ENCODE results near the gene BZW1.
A peak's percentile ranks its signal among the peaks of the same experiment; 100 is the strongest.

BZW1 gene

DNA sequence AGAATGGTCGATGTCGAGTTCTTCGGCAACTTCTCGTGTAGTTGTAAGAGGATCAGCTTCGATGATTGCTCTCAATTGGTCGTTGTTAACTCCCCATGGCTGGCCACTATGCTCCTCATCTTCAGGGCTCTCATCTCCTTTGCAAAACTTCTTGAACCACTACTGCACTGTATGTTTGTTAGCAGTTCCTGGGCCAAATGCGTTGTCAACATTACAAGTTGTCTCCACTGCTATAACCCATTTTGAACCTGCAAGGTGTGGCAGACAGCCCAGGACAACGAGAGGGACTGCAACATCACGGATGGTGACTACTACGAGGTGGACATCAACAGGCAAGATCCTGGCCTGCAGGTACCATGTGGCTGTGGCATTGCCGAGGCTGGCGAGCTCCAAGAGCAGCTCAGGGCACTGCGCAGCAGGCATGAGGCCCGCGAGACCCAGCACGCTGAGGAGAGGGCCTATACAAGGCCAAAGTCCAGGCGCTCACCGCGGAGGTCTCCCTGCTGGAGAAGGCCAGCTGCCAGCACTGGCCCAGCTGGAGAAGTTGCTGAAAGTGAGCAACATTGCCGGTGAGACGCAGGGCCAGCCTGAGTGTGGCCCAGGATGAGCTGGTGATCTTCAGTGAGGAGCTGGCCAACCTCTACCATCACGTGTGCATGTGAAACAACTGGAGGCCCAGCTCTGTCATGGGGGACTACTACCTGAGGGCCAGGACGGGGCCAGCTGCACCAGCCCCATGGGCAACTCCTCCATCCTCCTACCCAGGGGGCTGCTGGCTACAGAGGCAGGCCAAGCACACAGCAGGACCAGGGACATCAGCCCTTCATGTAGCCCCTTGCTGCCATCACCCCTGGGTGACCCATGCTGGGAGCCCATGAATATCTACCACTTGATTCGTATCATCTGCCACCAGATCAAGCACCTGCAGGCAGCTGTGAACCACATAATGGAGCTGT, 32.6 kb downstream of the BZW1 start:
- no peak for DNase-seq

DNA sequence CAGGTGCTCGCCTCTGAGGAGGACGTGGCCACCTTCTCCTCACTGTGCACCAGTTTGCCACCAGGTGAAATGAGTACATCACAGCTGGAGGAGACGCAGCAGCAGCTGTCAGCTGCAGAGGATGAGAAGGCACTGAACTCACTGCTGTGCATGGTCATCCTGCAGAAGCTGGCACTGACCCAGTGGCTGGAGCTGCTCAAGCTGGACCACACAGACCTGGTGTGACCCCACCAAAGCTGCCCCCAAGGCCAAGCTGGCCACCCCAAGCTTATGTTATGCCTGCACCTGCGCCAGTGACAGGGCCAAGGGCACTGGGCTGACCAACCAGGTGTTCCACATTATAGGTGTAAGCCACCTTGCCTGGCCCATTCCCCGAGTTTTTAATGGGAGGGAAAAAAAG, 33.5 kb downstream of the BZW1 start:
- no peak for DNase-seq

DNA sequence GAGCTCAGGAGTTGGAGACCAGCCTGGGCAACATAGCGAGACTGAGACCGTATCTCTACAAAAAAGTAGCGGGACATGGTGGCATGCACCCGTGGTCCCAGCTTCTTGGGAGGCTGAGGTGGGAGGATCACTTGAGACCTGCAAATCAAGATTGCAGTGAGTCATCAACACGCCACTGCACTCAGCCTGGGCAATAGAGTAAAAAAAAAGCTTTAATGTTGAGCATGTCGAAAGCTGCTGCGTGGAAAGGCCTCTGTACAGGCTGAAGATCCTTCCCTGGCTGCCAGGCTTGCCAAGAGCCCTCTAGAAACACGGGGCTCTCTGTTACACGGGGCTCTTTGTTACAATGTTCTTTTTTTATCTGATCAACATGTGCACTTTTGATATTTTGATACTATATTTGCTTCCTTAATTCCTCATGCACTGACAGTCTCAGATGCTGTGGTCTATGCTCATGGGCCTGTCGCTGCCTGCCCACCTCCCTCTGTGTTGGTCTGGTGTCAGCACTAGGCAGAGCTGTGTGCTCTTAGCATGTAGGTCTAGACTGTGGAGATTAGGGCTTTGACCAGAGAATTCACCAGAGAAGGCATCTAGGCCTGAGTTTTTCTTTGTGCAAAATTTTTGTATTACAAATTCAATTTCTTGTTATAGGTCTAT, 34.1 kb downstream of the BZW1 start:
- DNase-seq: no peak

DNA sequence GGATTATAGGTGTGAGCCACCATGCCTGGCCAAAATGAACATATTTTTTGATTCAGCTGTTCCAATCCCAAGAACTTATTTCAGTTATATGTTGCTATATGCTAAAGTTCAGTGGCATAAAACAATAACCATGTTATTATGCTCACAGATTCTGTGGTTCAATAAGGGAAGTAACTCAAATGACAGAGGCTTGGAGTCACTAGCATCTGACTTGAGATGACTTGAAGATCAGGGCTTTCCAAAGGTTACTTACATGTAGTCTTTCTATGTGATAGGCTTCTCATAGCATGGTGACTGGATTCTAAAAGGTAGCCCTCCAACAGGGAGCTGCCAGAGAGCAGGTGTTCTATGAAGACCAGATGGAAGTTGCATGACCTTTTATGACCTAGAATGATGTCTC, 35.6 kb downstream of the BZW1 start:
- no peak for DNase-seq

DNA sequence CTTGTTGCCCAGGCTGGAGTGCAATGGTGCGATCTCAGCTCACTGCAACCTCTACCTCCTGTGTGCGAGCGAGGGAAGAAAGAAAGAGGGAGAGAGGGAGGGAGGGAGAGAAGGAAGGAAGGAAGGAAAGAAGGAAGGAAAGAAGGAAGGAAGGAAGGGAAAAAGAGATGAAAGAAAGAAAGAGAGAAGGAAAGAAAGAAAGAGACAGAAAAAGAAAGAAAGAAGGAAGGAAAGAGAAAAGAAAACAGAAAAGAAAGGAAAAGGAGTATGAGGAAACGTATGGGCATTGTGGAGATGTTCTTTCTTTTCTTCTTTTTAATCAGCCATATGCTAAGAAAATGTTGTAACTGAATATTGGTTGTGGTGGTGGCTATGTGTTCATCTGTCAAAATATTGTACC, 36.2 kb downstream of the BZW1 start:
- DNase-seq: no peak

DNA sequence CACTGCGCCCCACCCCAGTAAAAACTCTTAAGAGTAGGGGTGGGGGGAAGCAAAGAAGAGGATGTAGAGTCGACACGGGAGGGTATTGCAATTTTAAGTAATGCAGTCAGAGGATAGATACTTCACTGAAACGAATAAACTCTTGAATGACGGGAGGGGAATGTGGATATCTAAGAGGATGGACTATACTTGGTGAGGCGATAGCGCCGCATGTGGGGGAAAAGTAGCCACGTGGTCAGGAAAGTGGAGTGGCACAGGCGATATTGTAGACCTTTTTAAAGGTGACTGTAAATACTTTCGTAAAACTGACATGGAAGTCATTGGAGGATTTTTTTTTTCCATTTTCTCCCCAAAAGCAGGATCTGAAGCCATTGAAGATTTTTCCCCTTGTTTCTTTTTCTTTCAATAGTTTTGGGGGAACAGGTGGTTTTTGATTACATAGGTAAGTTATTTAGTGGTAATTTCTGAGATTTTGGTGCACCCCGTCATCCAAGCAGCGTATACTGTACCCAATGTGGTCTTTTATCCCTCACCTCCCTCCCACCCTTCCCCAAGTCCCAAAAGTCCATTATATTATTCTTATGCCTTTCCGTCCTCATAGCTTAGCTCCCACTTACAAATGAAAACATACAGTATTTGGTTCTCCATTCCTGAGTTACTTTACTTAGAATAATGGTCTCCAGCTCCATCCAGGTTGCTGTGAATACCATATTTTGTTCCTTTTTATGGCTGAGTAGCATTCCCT, 39.0 kb downstream of the BZW1 start:
- no peak for DNase-seq

DNA sequence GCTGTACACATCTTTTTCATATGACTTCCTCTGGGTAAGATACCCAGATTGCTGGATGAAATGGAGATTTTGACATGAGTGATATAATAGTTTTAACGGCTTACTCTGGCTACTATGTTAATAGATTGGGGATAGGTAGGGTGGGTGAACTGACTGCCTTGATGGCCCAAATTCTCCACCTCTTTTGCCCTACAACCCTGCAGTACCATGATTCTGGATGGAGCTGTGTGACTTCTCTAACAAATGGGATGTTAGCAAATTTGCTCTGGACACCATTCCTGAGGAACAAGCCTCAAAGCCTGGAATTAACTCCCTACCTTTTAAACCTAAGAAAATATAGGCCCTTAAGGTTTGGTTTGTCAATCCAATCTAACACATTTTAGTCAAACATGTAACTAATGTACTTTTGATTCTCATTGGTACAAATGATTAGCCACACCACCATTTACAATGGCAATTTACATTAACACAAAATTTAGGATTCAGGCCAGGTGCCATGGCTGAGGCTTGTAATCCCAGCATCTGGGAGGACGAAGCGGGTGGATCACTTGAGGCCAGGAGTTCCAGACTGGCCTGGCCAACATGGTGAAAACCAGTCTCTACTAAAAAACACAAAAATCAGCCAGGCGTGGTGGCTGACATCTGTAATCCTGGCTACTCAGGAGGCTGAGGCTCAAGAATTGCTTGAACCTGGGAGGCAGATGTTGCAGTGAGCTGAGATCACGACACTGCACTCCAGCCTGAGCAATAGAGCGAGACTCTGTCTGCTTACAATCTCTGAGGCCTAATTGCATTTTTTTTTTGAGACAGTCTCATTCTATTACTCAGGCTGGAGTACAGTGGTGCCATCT, 39.9 kb downstream of the BZW1 start:
- DNase-seq: no peak

DNA sequence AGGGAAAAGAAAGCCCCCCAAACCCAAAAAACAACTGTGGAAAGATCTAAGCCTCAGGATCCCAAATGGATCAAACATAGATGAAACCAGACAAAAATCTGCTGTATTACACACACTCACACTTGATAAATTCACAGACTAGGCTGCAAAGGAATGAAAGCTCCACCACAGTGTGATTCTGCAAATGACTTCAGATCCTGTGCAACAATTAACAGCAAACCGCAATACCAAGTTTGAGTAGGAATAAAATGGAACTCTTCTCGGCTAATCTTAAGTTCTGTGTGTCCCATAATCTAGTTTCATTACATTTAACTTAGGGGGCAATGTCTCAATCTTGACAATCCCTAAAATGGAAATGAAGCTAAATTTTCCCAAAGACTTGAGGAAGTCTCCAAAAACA, 40.9 kb downstream of the BZW1 start:
- DNase-seq: no peak

DNA sequence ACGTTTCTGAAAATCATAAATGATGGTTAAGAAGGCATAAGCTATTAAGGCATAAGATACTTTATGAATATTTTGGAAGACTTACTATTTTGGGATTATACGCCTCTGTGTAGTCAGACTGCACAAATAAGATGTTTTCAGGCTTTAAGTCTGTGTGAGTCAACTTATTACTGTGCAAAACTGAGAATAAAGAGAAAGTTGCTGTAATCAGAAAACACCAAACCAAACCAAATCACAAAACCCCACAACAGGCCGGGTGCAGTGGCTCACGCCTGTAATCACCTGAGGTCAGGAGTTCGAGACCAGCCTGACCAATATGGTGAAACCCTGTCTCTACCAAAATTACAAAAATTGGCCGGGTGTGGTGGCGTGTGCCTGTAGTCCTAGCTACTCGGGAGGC, 45.1 kb downstream of the BZW1 start:
- DNase-seq: no peak

DNA sequence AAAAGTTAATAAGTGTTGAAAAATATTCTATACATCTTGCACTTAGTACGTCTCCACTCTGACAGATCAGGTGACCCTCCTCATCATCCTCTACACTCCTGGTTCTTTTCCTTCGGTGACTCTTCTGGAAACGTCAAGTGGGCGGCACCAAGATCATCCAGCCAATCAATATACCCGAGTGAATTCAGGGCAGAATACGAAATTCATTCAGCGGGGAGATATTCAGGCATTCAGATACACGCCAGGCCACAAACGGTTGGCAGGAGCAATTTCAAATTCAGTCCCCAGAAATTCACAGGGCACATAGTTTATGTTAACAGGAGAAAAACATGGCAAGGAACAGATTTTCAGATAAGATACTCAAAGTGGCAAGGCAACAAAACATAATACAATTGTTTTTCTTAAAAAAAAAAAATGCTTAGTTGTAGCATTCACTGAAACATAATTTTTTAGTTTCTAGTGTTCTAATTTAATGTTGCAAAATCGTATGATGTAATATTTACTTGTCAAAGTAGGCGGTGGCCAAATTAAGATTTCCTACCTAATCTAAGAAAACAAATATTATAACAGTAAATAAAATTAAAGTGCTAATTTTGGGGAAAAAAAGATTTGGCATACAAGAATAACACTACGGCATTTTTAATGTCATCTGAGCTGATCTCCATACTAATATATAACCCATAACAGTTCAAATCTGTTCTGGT, 48.5 kb downstream of the BZW1 start:
- DNase-seq: no peak

DNA sequence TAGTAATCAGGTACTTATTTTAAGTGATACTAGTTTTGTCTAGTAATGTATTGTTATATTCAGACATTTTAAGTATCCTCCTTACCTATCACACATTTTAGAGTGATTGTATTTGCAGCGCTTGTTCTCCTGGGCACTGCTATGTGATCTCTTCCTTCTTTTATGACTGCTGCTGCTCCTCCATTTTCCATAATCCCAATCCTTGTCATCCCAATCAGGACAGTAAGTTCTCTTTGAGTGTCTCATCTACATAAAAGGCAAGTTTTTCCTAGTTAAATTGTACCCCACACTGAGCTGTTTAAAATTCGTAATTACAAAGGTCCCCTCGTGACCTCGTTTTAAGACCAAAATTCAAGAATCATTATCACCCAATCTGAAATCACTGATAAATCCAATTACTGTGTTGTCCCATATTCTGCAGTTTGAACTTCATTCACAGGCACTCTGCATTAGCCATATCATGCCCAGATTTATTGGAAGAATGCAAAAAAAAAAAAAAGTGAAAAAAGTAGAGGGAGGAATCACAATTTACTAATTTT, 50.0 kb downstream of the BZW1 start:
- DNase-seq: no peak

DNA sequence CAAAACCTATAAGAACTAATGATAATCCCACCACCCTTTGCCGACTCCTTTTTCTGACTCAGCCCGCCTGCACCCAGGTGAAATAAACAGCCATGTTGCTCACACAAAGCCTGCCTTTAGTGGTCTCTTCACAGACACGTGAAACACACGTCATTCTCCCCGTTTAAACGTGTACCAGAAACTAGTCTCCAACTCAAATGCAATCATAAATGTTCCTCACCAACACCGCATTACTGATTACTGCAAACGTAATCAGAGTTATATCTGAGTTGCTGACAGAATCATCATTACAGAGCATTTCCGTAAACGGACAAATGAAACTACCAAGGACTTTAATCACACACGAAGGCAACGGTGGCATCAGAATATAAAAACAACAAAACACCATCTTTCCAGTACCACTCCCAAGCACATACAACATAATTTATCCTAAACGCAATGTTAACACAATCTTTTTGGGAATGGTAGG, 50.9 kb downstream of the BZW1 start:
- DNase-seq: no peak

DNA sequence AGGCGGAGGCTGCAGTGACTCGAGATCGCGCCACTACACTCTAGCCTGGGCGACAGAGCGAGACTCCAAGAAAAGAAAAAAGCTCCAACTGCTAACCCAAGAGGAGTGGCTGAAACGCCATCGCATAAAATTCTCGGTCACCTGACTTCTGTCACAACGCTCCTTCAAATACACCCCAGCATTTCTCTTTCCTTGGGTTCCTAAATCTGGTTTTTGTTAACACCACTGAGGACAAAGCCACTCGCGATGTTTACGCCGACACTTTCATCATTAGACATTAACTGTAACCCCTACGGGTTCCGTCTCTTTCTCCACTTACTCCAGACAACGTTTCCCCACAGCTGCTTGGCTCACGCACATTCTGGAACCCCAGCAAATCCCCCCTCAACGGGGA, 52.1 kb downstream of the BZW1 start:
- DNase-seq: no peak

DNA sequence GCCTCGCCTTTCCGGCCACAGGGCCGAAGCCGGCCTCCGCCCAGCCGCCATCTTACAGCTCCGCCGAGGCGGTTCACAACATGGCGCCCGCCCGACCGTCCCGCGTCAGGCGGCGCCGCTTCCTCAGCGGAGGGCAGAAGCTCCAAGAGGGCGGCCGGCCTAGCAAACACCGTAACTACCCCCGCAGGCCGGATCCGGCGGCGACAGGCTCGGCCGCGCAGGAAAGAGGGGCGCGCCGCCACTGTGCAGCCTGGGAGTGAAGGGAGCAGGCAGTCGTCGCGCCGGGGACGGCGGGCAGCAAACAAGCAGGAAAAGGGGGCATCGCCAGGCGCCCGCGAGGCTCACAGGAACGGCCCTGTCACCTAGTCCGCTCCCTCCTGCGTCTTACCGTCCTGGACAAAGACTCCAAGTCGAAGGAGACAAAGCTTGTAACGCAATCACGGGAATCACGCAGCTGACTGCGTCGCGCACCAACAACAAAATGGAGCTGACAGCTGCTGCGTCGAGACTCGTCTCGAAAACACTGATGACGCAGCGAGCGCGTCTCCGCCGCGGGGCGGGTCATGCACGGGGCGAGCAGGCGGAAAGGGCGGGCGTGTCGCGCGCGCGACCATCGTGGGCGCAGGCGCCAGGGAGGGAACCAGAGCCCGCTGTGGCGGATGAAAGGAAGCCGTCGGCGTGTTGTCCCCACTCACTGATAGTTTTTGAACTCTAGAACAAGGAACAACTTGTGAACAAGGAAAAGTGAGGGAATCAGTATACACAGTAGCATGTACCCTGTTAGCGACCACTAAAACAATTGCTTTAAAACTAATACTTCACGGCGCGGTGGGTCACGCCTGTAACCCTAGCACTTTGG, 52.7 kb downstream of the BZW1 start, which contains the start of gene CLK1:
Gene CLK1, minus strand, starts transcription at position 483 of the 859 bp plus-strand sequence. CDS start 2,796 bp downstream, outside the sequence.
- DNase-seq: peak; percentile 71

DNA sequence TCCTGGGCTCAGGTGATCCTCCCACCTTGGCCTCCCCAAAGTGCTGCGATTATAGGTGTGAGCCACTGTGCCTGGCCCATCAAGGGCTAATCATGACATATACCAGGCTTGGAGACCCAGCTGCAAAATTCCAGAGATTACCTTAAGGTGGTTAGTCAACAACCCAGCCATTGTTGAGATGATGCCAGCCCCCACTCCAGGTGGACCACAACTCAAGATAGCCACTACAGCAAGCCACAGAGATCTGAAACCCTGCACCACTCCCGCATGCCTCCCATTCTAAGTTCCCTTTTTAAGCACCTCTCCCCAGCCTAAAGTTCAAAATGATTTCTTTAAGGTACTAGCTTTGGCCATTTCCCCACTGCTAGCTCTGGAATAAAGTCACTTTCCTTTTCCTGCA, 57.3 kb downstream of the BZW1 start:
- DNase-seq: no peak

DNA sequence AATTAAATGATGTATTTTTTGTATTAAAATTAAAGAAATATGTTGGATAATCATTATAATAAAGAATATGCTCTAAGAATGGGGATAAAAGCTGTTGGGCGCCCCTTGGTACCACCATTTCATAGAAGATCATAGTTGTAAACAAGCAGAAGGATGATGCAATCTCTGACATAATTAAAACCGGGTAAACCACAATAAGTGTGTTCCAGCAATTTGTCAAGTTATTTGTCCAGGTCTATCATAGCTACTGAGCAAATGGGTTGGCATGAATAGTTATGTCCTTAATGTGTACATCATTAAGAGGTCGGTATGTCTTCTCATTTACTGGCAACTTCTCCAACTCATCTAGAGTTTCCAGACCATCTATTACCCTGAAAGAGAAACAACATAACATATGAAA, 59.4 kb downstream of the BZW1 start:
- DNase-seq: no peak

DNA sequence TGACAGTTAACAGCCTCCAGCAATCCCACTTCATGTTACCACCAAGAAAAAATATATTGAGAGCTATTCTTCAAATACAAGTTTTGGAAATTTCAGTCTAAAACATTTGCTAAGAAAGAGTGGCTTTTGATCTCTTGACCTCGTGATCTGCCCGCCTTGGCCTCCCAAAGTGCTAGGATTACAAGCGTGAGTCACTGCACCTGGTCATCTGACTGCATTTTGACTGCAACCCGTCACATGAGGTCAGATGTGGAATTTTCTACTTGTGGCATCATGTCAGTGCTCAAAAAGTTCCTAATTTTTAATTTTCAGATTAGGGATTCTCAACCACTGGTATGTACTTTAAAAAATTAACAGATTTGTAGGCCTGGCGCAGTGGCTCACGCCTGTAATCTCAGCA, 61.9 kb downstream of the BZW1 start:
- no peak for DNase-seq
